Small intestine (tissue), 7 donors: ENCODE results near the gene NOSTRIN. TPM values are rescaled to one million over a fixed set of nuclear protein-coding genes. Genes with fewer than 3 reads are reported as not detected.
A peak's percentile ranks its signal among the peaks of the same experiment; 100 is the strongest.
"Not testable (repeated sequence)": the region's sequence is repeated elsewhere in the genome, so short reads cannot be mapped to it uniquely, and the experiment has no call there.

Experiments used
- DNase-seq, 2 donors: peaks; one replicate each; pipeline versions ENCODE4 v3.0.0 to v3.0.0-alpha.2; 2013
- FAIRE-seq: peaks from 2 replicates; lab custom pipeline; 2012; peaks lifted over from hg19 to GRCh38; lab: Jason Lieb, UNC
- H3K27ac ChIP-seq, 3 donors: one replicate each; pipeline ENCODE4 v1.5.1; 2013; ENCODE audit warnings: low read length in 2 of 3, mild to moderate bottlenecking in 2 of 3, control low read depth in 1 of 3, inconsistent platforms in 1 of 3, low read depth in 1 of 3, moderate library complexity in 1 of 3
- H3K27me3 ChIP-seq, 3 donors: one replicate each; pipeline ENCODE4 v1.6.1; 2013; ENCODE audit warnings: low read length in 3 of 3, inconsistent platforms in 1 of 3; ENCODE audit not compliant: control insufficient read depth in 3 of 3, insufficient read depth in 3 of 3
- H3K36me3 ChIP-seq, 3 donors: one replicate each; pipeline ENCODE4 v1.6.1; 2013; ENCODE audit warnings: low read length in 3 of 3, inconsistent platforms in 1 of 3, low read depth in 1 of 3, mild to moderate bottlenecking in 1 of 3, moderate library complexity in 1 of 3; ENCODE audit not compliant: control insufficient read depth in 3 of 3, insufficient read depth in 2 of 3
- H3K4me1 ChIP-seq, 3 donors: one replicate each; pipeline ENCODE4 v1.6.1; 2013; ENCODE audit warnings: low read length in 2 of 3, inconsistent platforms in 1 of 3, low read depth in 1 of 3, mild to moderate bottlenecking in 1 of 3, moderate library complexity in 1 of 3; ENCODE audit not compliant: control insufficient read depth in 3 of 3, insufficient read depth in 2 of 3
- H3K4me3 ChIP-seq, 3 donors: one replicate each; pipeline ENCODE4 v1.5.1; 2013; ENCODE audit warnings: low read length in 3 of 3, control low read depth in 1 of 3, inconsistent platforms in 1 of 3, low read depth in 1 of 3, mild to moderate bottlenecking in 1 of 3, moderate library complexity in 1 of 3
- H3K9me3 ChIP-seq, 2 donors: one replicate each; pipeline ENCODE4 v1.6.1; 2013; ENCODE audit warnings: low read depth in 1 of 2, low read length in 1 of 2; ENCODE audit not compliant: control insufficient read depth in 2 of 2, insufficient read depth in 1 of 2
- WGBS, 3 donors: extraction: QIAGEN DNeasy Blood & Tissue Kit; methylation state at CpG; one replicate each; pipeline ENCODE4 v1.1.7; 2013; 5-methylcytosine and 5-hydroxymethylcytosine counted together
- polyA plus RNA-seq, 4 donors: library from polyadenylated mRNA; stranded (reverse) in 3 of 4; unstranded in 1 of 4; fragments of 200-250 nt in 3 of 4; fragments of 120-200 nt in 1 of 4; gene quantifications; one replicate each; pipeline versions ENCODE4 v1.2.1 to v1.2.3, GENCODE V29; 2013
- donor health status: healthy with polysubstance abuse.
- donor health status: control.
- donor health status: control.
- donor health status: Bipolar disorder and iron deficiency.
- donor health status: healthy.

The NOSTRIN gene
- polyA plus RNA-seq, 4 donors: 14.0 to 43.8 (median 36.9) TPM

GRCh38 chr2:168782271-168782670 is 20.2 kb upstream of the NOSTRIN start:
- Histone ChIP-seq H3K4me3 (no peak overlapping the region), H3K27ac (no peak overlapping the region), H3K27me3 (no peaks in the 10 kb centered on the region), H3K9me3 (peaks cover 0 to 2% of the 10 kb centered on the region in 2 donors), H3K36me3 (no peaks in the 10 kb centered on the region), H3K4me1 (peaks cover 0 to 4% (median 0%) of the 10 kb centered on the region in 3 donors)
- no peak for DNase-seq
- FAIRE-seq: no peak
- 90 to 94% (median 92%) methylated on average over 4 of the region's 4 CpGs for WGBS, 3 donors

GRCh38 chr2:168784993-168785392 is 17.4 kb upstream of the NOSTRIN start:
- no peaks in the 10 kb centered on the region for H3K27me3 ChIP-seq
- H3K27ac ChIP-seq: no peak overlapping the region
- DNase-seq (peak; percentile 35 to 72), FAIRE-seq (no peak)
- no peak overlapping the region for H3K4me3 ChIP-seq
- peaks cover 0 to 4% (median 0%) of the 10 kb centered on the region in 3 donors for H3K4me1 ChIP-seq
- peaks cover 0 to 2% of the 10 kb centered on the region in 2 donors for H3K9me3 ChIP-seq
- no peaks in the 10 kb centered on the region for H3K36me3 ChIP-seq
- 81 to 82% (median 81%) methylated on average over 3 of the region's 3 CpGs for whole genome bisulfite sequencing, 3 donors

GRCh38 chr2:168787098-168787781 is 15.2 kb upstream of the NOSTRIN start:
- DNase-seq (no peak), FAIRE-seq (no peak)
- no peaks in the 10 kb centered on the region for H3K36me3 ChIP-seq
- WGBS, 3 donors: 80 to 88% (median 86%) methylated on average over 3 of the region's 3 CpGs
- H3K4me1 ChIP-seq: no peaks in the 10 kb centered on the region
- H3K4me3 ChIP-seq: no peak overlapping the region
- peaks cover 0 to 2% of the 10 kb centered on the region in 2 donors for H3K9me3 ChIP-seq
- H3K27ac ChIP-seq: no peak overlapping the region
- H3K27me3 ChIP-seq: no peaks in the 10 kb centered on the region

- peaks cover 0 to 2% of the 10 kb centered on the region in 2 donors for H3K9me3 ChIP-seq
- no peak overlapping the region for H3K4me3 ChIP-seq
- FAIRE-seq: no peak
- no peaks in the 10 kb centered on the region for H3K4me1 ChIP-seq
- H3K27me3 ChIP-seq: no peaks in the 10 kb centered on the region
- H3K27ac ChIP-seq: no peak overlapping the region
- 46 to 75% (median 72%) methylated on average over 1 of the region's 1 CpG for WGBS, 3 donors
- no peak for DNase-seq
- H3K36me3 ChIP-seq: no peaks in the 10 kb centered on the region
These were observed 14.6 kb upstream of the NOSTRIN start for GRCh38 chr2:168787782-168788376.

- H3K27me3 ChIP-seq: no peaks in the 10 kb centered on the region
- FAIRE-seq (no peak), DNase-seq (no peak)
- peaks cover 0 to 2% of the 10 kb centered on the region in 2 donors for H3K9me3 ChIP-seq
- H3K4me1 ChIP-seq: no peaks in the 10 kb centered on the region
- H3K4me3 ChIP-seq: no peak overlapping the region
- 36 to 64% (median 51%) methylated on average over 7 of the region's 7 CpGs for WGBS, 3 donors
- no peaks in the 10 kb centered on the region for H3K36me3 ChIP-seq
- no peak overlapping the region for H3K27ac ChIP-seq
These were observed 12.7 kb upstream of the NOSTRIN start for GRCh38 chr2:168789776-168790175.

- H3K4me1 ChIP-seq: no peaks in the 10 kb centered on the region
- FAIRE-seq: no peak
These were observed 12.1 kb upstream of the NOSTRIN start for GRCh38 chr2:168790226-168790902.

GRCh38 chr2:168791140-168791539 is 11.3 kb upstream of the NOSTRIN start:
- H3K9me3 ChIP-seq, H3K27me3 ChIP-seq, H3K4me3 ChIP-seq, DNase-seq, H3K27ac ChIP-seq, H3K36me3 ChIP-seq, FAIRE-seq, H3K4me1 ChIP-seq: not testable (repeated sequence)
- 64 to 86% (median 83%) methylated on average over 1 to 2 of the region's 2 CpGs for WGBS, 3 donors

More at GRCh38 chr2:168790226-168790902, 12.1 kb upstream of the NOSTRIN start:
- peaks cover 0 to 2% of the 10 kb centered on the region in 2 donors for H3K9me3 ChIP-seq
- H3K27me3 ChIP-seq: no peaks in the 10 kb centered on the region
- DNase-seq: peak in 1 of 2 donors; percentile 53
- H3K4me3 ChIP-seq: no peak overlapping the region
- H3K36me3 ChIP-seq: no peaks in the 10 kb centered on the region
- no peak overlapping the region for H3K27ac ChIP-seq
- 26 to 62% (median 59%) methylated on average over 5 of the region's 5 CpGs for WGBS, 3 donors

- Histone ChIP-seq H3K9me3 (no peaks in the 10 kb centered on the region), H3K27me3 (no peaks in the 10 kb centered on the region), H3K4me3 (no peak overlapping the region), H3K36me3 (no peaks in the 10 kb centered on the region), H3K4me1 (peaks cover 4 to 14% (median 4%) of the 10 kb centered on the region in 3 donors), H3K27ac (no peak overlapping the region)
- FAIRE-seq (no peak), DNase-seq (no peak)
- 28 to 70% (median 30%) methylated on average over 2 of the region's 2 CpGs for WGBS, 3 donors
These were observed 8.8 kb upstream of the NOSTRIN start for GRCh38 chr2:168793596-168793995.
